K562 (cell line): ENCODE data around the gene GMDS. TPM values are rescaled to one million over a fixed set of nuclear protein-coding genes. Genes with fewer than 3 reads are reported as not detected.

ENCODE experiments used
- ATAC-seq: fragments of 200-7000 bp; cut with Tn5 transposase; 3 replicates; pipeline ENCODE4 v1.9.1; 2020; ENCODE audit warnings: moderate library complexity
- BruUV-seq: library from RNA; stranded (reverse); fragments of 400-500 nt; replicated peaks from 2 replicates; lab custom pipeline; 2021; lab: Mats Ljungman, UMichigan
- CTCF ChIA-PET: fragments of 300-600 bp; formaldehyde crosslinking; extraction: SDS; loops from one replicate; lab custom pipeline; 2021; ENCODE audit warnings: low intra/inter-chr PET ratio; lab: Yijun Ruan, JAX
- POLR2A ChIA-PET: fragments of 300-600, 350-650 bp; sonication (Branson Sonifier 250); formaldehyde crosslinking; extraction: SDS; loops from one replicate; lab custom pipeline; 2021; ENCODE audit warnings: antibody characterized with exemption, inconsistent platforms; lab: Yijun Ruan, JAX
- DNase-seq, 4 experiments: peaks; one replicate each; pipeline versions ENCODE4 v3.0.0 to v3.0.0-alpha.2; 2011 to 2018; ENCODE audit warnings: low spot score in 3 of 4, mixed read lengths in 3 of 4; ENCODE audit errors: extremely low read depth in 1 of 4
- FAIRE-seq: peaks from 2 replicates; lab custom pipeline; 2011; peaks lifted over from hg19 to GRCh38; lab: Jason Lieb, UNC
- H2AFZ ChIP-seq: 2 replicates; pipeline ENCODE4 v1.6.0; 2011; ENCODE audit warnings: low read depth, low read length, control low read depth, inconsistent platforms
- H3K27ac ChIP-seq: fragments of 200-600 bp; 3 replicates; pipeline ENCODE4 v1.8.0; 2011; ENCODE audit warnings: low read depth, mild to moderate bottlenecking, control low read depth, inconsistent platforms, low read length, moderate library complexity, mixed read lengths; ENCODE audit errors: extremely low read depth
- H3K27me3 ChIP-seq, 2 experiments: fragments of 300-600 bp in 1 of 2; 2 replicates in 1 of 2; 3 replicates in 1 of 2; pipeline versions ENCODE4 v1.6.0 to v1.8.0; 2011; ENCODE audit warnings: inconsistent platforms in 2 of 2, low read length in 2 of 2, mild to moderate bottlenecking in 1 of 2, mixed read lengths in 1 of 2, moderate library complexity in 1 of 2; ENCODE audit not compliant: control insufficient read depth in 2 of 2, insufficient read depth in 2 of 2
- H3K36me3 ChIP-seq: fragments of 300-600 bp; 3 replicates; pipeline ENCODE4 v1.8.0; 2011; ENCODE audit warnings: mild to moderate bottlenecking, low read length, inconsistent platforms; ENCODE audit not compliant: control insufficient read depth, insufficient read depth
- H3K4me1 ChIP-seq, 2 experiments: fragments of 200-600 bp in 1 of 2; replicated peaks in 1 of 2; 2 replicates in 1 of 2; 3 replicates in 1 of 2; pipeline versions ENCODE4 v1.5.1 to v1.8.0; 2011; ENCODE audit warnings: inconsistent platforms in 2 of 2, low read length in 2 of 2, mild to moderate bottlenecking in 1 of 2, mixed read lengths in 1 of 2, moderate library complexity in 1 of 2; ENCODE audit not compliant: control insufficient read depth in 2 of 2, insufficient read depth in 2 of 2
- H3K4me2 ChIP-seq: 2 replicates; pipeline ENCODE4 v1.6.1; 2011; ENCODE audit warnings: low read length, control low read depth, inconsistent platforms, mixed read lengths; ENCODE audit not compliant: insufficient read depth
- H3K4me3 ChIP-seq: fragments of 200-600 bp; sonication (generic), shearing (Covaris generic); 2 replicates; pipeline ENCODE4 v1.5.1; 2016; ENCODE audit warnings: control low read depth, inconsistent platforms
- H3K79me2 ChIP-seq: fragments of 200-600 bp; 3 replicates; pipeline ENCODE4 v1.8.0; 2011; ENCODE audit warnings: low read length, inconsistent platforms; ENCODE audit not compliant: control insufficient read depth, insufficient read depth
- H3K9ac ChIP-seq, 2 experiments: 2 replicates each; pipeline versions ENCODE4 v1.6.0 to v1.6.1; 2011; ENCODE audit warnings: low read depth in 2 of 2, low read length in 2 of 2, control low read depth in 1 of 2, inconsistent platforms in 1 of 2, mild to moderate bottlenecking in 1 of 2, mixed read lengths in 1 of 2; ENCODE audit not compliant: insufficient read depth in 1 of 2
- H3K9me1 ChIP-seq: one replicate; pipeline ENCODE4 v1.6.0; 2011; ENCODE audit warnings: inconsistent platforms, mild to moderate bottlenecking, low read length, moderate library complexity; ENCODE audit not compliant: control insufficient read depth, insufficient read depth
- H3K9me3 ChIP-seq: replicated peaks from 2 replicates; pipeline ENCODE4 v1.5.1; 2011; ENCODE audit warnings: low read depth, low read length, inconsistent platforms; ENCODE audit not compliant: control insufficient read depth, insufficient read depth
- H4K20me1 ChIP-seq: replicated peaks from 2 replicates; pipeline ENCODE4 v1.6.1; 2011; ENCODE audit warnings: low read length, inconsistent platforms, mixed read lengths; ENCODE audit not compliant: control insufficient read depth, insufficient read depth
- ARID2 ChIP-seq: fragments of 450-650 bp; IDR thresholded peaks from 2 replicates; pipeline ENCODE4 v1.6.1; 2017; ENCODE audit warnings: antibody characterized with exemption, mild to moderate bottlenecking
- CBFA2T2 ChIP-seq: fragments of 450-650 bp; conservative IDR thresholded peaks from 2 replicates; pipeline ENCODE4 v1.6.1; 2017; ENCODE audit warnings: mild to moderate bottlenecking
- CCAR2 ChIP-seq: fragments of 200-400 bp; formaldehyde crosslinking; IDR thresholded peaks from 2 replicates; pipeline ENCODE4 v1.6.1; 2017; ENCODE audit warnings: mild to moderate bottlenecking, low read depth, low read length
- CEBPG ChIP-seq, 3 experiments: fragments of 200-800 bp in 1 of 3; sonication (Bioruptor generic) in 1 of 3; sonication (generic) in 1 of 3; formaldehyde crosslinking in 1 of 3; IDR thresholded peaks in 2 of 3; conservative IDR thresholded peaks in 1 of 3; 2 replicates each; pipeline versions ENCODE4 v1.6.1 to v1.8.0; 2016 to 2022; ENCODE audit warnings: missing compliant biosample characterization in 2 of 3, missing genetic modification characterization in 2 of 3, mild to moderate bottlenecking in 1 of 3, missing genetic modification reagents in 1 of 3
- CHD2 ChIP-seq: IDR thresholded peaks from 2 replicates; pipeline ENCODE4 v1.6.1; 2011; ENCODE audit warnings: low read depth, low read length
- DEAF1 ChIP-seq: fragments of 450-650 bp; formaldehyde crosslinking; IDR thresholded peaks from 2 replicates; pipeline ENCODE4 v1.4.0; 2020; ENCODE audit warnings: mild to moderate bottlenecking, moderate library complexity
- NR2C2 ChIP-seq, 2 experiments: fragments of 200-800 bp in 1 of 2; sonication (Bioruptor generic) in 1 of 2; sonication (generic) in 1 of 2; formaldehyde crosslinking in 1 of 2; IDR thresholded peaks; 2 replicates each; pipeline versions ENCODE4 v1.6.1 to v1.8.0; 2016 to 2022; ENCODE audit warnings: mild to moderate bottlenecking in 1 of 2, missing compliant biosample characterization in 1 of 2, missing genetic modification characterization in 1 of 2, missing genetic modification reagents in 1 of 2
- SMARCA5 ChIP-seq: fragments of 450-650 bp; IDR thresholded peaks from 2 replicates; pipeline ENCODE4 v1.6.1; 2016
- U2AF1 ChIP-seq: fragments of 200-400 bp; formaldehyde crosslinking; optimal IDR thresholded peaks from 2 replicates; pipeline ENCODE3; 2017; ENCODE audit warnings: mild to moderate bottlenecking, low read depth, low read length, moderate library complexity
- ZBTB5 ChIP-seq: fragments of 450-650 bp; IDR thresholded peaks from 2 replicates; pipeline ENCODE4 v1.6.1; 2017; ENCODE audit warnings: antibody characterized with exemption
- ZC3H11A ChIP-seq: IDR thresholded peaks from 2 replicates; pipeline ENCODE4 v1.6.1; 2012; ENCODE audit warnings: low read depth, low read length, improper control_type of control experiment
- ZNF175 ChIP-seq: fragments of 200-800 bp; sonication (Bioruptor generic); IDR thresholded peaks from 2 replicates; pipeline ENCODE4 v1.6.1; 2016; ENCODE audit warnings: low read depth, mild to moderate bottlenecking, missing genetic modification characterization, missing compliant biosample characterization
- WGBS: fragments of 100-300 bp; shearing (Covaris generic); methylation state at CpG from one replicate; pipeline ENCODE4 v1.1.6; 2016; ENCODE audit warnings: low coverage, mixed read lengths; ENCODE audit not compliant: insufficient coverage; ENCODE audit errors: missing lambda C conversion rate; 5-methylcytosine and 5-hydroxymethylcytosine counted together
- in situ Hi-C: fragments of 300-500 bp; cut with MboI; formaldehyde crosslinking; loops from 4 replicates; pipeline ENCODE4 v1.15.0; 2018; ENCODE audit warnings: inconsistent platforms, mixed read lengths
- intact Hi-C: fragments of 100-400 bp; cut with micrococcal nuclease; formaldehyde crosslinking; loops from 2 replicates; pipeline ENCODE4 v1.14.2; 2022
- polyA plus RNA-seq, 8 experiments: library from polyadenylated mRNA; depleted of rRNA in 4 of 8; stranded (reverse) in 5 of 8; unstranded in 3 of 8; fragments of >200 nt; fragmentation: Nextera tagmentation in 2 of 8; fragmentation: Illumina TruSeq in 1 of 8; extraction: Ambion mirVana in 2 of 8; extraction: Trizol in 1 of 8; gene quantifications; 2 replicates each; pipeline versions ENCODE4 v1.2.1 to v1.2.3, GENCODE V29; 2011 to 2014; ENCODE audit warnings: inconsistent platforms in 1 of 8, missing spikeins in 1 of 8
- total RNA-seq, 7 experiments: library from RNA; depleted of rRNA in 6 of 7; stranded (reverse); fragments of >200 nt in 6 of 7; fragmentation: Illumina TruSeq in 2 of 7; extraction: Trizol in 2 of 7; gene quantifications; 2 replicates each; pipeline versions ENCODE4 v1.2.1 to v1.2.3, GENCODE V29; 2011 to 2021; ENCODE audit warnings: low replicate concordance in 1 of 7

GMDS gene
- total and polyA plus RNA-seq, 9 of the 15 experiments (the other 6 are each of a cell fraction or from before 2014, with no cell fraction given), result 0.48 to 31.8 (median 13.4) TPM

GRCh38 chr6:1840491-1841121 lies 404.8 kb downstream of the GMDS start:
- Histone ChIP-seq H3K36me3 (no peaks in the 10 kb centered on the region), H3K9ac (no peak overlapping the region), H3K27me3 (peaks cover 18 to 22% of the 10 kb centered on the region in 2 experiments; a peak in 3 of 5 replicates), H3K4me2 (no peak overlapping the region), H3K4me3 (no peak overlapping the region), H3K4me1 (no peaks in the 10 kb centered on the region), H4K20me1 (no peaks in the 10 kb centered on the region), H3K9me3 (no peaks in the 10 kb centered on the region), H2AFZ (no peak overlapping the region), H3K9me1 (no peaks in the 10 kb centered on the region), H3K79me2 (no peaks in the 10 kb centered on the region), H3K27ac (no peak overlapping the region)
- WGBS, result 6% methylated on average over 13 of the region's 13 CpGs
- ChIA-PET POLR2A (interaction anchor here (1.2 kb wide), 1 partner anchor 10 kb away, joined by 5 read pairs; no protein-coding TSS in a partner anchor), CTCF (no interaction called here)
- DNase-seq, result no peak
- no TSS peak for BruUV-seq
- in situ Hi-C loops (no loop called here), intact Hi-C loops (no loop called here)
- ATAC-seq, result no peak
- TF ChIP-seq CEBPG (CRISPR knock-in tag; IDR thresholded peaks at IDR 0.05) (no peak), CEBPG (tag; conservative IDR thresholded peaks at IDR 0.05 in 1 of 2, IDR thresholded peaks at IDR 0.05 in 1 of 2) (0 out of 4 replicates have a peak, but pooled peaks of 1 of the 2 experiments have one; percentile 29), CHD2 (no peak)
- FAIRE-seq, result no peak

- Histone ChIP-seq H3K9me3 (no peaks in the 10 kb centered on the region), H3K27ac (no peak overlapping the region), H3K9me1 (no peaks in the 10 kb centered on the region), H3K79me2 (no peaks in the 10 kb centered on the region), H3K4me2 (no peak overlapping the region), H3K36me3 (no peaks in the 10 kb centered on the region), H3K4me1 (no peaks in the 10 kb centered on the region), H3K9ac (no peak overlapping the region), H2AFZ (no peak overlapping the region), H3K27me3 (peaks cover 18 to 26% of the 10 kb centered on the region in 2 experiments; a peak in 4 of 5 replicates), H3K4me3 (no peak overlapping the region), H4K20me1 (no peaks in the 10 kb centered on the region)
- ChIA-PET CTCF (no interaction called here), POLR2A (no interaction called here)
- ATAC-seq, result no peak
- FAIRE-seq, result no peak
- intact Hi-C loops, result no loop called here
- BruUV-seq, result no TSS peak
- no peak for DNase-seq
- in situ Hi-C loops, result no loop called here
- no peak for TF ChIP-seq U2AF1
- no peak for TF ChIP-seq ZC3H11A
- no peak for TF ChIP-seq CBFA2T2
- no peak for TF ChIP-seq ARID2
- TF ChIP-seq SMARCA5, result no peak
- no peak for TF ChIP-seq ZBTB5
- no peak for TF ChIP-seq ZNF175
- TF ChIP-seq NR2C2 (CRISPR knock-in tag; IDR thresholded peaks at IDR 0.05), result no peak
- TF ChIP-seq NR2C2 (tag; IDR thresholded peaks at IDR 0.05), result no peak
- TF ChIP-seq CCAR2, result no peak
- no peak for TF ChIP-seq DEAF1 (CRISPR knock-in tag)
These were observed 406.0 kb downstream of the GMDS start for GRCh38 chr6:1839361-1839760.
